ENCODE results near the gene PGLYRP4.
A peak's percentile ranks its signal among the peaks of the same experiment; 100 is the strongest.
"Not testable (repeated sequence)": the region's sequence is repeated elsewhere in the genome, so short reads cannot be mapped to it uniquely, and the experiment has no call there.

PGLYRP4 gene

DNA sequence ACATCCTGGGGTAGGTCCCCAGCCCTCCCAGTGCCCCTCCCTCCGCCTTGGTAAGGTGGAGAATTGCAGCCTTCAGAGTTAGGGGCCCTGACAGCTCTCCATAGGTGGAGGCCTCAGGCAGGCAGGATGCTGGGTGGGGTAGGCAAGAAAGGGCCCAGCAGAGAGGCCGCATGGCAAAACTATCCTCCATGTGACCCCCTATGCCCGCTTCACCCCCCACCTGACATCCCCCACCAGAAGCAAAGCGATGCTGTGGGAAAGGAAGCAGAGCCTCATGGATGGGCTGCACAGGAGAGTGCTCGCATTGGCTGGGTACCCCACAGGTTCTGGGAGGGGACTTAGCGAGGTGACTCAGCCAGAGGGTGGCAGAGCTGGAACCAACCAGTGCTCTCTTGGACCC, 10.6 kb upstream of the PGLYRP4 start:
- in situ Hi-C loops (cut with MboI; ENCODE audit: low pct_unique_long_range_greater_than_20kb, low sequenced_read_pairs) = no loop called here
- DNase-seq = no peak

DNA sequence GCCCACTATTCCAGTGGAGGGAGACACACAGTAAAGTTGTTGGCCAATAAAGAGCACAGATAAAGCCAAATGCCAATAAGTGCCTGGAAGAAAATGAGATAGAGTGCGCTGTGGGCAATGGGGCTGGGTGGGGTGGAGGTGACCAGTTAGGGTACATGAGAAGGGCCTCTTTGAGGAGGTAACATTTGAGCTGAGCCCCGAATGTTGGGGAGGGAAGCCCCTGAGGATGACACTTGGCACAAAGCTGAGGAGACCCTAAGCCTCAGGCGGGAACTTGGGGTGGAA, 10.0 kb upstream of the PGLYRP4 start:
- in situ Hi-C loops (cut with MboI; ENCODE audit: low pct_unique_long_range_greater_than_20kb, low sequenced_read_pairs) = no loop called here
- no peak for DNase-seq

DNA sequence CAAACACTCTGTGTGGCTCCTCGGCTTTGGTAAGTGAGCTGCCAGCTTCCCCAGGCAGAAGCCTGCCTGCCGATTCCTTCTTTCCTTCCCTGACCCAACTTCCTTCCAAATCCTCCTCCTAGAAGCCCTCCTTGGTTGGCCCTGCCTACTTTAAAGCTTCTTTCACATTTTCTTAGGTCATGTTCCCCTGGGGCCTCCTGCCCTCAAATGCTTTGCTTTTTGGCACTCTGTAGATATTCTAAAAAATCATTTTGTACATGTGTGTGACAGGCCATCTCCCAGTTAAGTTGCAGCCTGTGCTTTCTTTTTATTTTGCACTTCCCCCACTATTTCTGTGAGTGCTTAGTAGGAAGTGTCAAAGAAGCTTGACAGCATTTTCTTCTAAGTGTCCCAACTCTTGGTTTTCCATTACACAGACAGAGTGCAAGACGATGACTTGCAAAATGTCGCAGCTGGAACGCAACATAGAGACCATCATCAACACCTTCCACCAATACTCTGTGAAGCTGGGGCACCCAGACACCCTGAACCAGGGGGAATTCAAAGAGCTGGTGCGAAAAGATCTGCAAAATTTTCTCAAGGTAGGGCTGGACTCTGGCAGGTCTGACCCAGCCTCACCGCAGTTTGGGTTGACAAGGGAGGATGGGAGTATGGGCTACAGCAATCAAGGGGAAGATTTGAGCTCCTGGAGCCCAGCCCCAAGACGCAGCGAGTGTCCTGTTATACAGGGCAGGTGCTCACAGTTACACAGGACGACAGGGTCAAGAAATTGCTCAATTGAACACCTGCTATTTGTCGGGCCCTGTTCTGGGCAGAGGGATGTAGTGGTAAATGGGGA, 9.4 kb upstream of the PGLYRP4 start, which contains the start of gene S100A9:
TSS of gene S100A9 (plus strand) at position 2 of the 838 bp plus-strand sequence. CDS start at position 432, 430 bp downstream.
- no peak for DNase-seq
- in situ Hi-C loops (cut with MboI; ENCODE audit: low pct_unique_long_range_greater_than_20kb, low sequenced_read_pairs) = no loop called here

DNA sequence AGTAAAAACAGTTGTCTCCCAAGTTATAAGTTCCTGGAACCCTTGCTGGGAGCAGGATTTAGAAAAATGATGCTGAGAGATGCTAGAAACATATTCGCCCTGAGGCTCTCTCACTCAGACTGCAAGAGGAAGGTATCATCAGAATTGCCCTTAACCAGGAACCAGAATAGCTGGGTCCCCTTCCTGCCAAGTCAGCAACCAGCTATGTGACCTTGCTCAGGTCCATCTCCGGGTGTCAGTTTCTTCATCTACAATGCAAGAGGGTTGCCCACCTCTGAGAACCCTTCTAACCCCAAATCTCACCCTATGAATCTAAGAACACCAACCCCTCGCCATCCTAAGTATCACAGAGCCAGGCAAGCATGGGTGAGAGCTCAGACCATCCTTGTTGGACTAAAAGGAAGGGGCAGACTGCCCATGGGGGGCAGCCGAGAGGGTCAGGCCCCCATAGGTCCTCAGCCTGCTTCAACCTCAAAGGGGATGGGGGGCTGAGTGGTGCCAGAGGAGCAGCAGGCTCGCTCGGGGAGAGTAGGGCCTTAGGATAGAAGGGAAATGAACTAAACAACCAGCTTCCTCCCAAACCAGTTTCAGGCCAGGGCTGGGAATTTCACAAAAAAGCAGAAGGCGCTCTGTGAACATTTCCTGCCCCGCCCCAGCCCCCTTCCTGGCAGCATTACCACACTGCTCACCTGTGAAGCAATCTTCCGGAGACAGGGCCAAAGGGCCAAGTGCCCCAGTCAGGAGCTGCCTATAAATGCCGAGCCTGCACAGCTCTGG, 8.6 kb upstream of the PGLYRP4 start:
- peak; percentile 33 for DNase-seq
- in situ Hi-C loops (cut with MboI; ENCODE audit: low pct_unique_long_range_greater_than_20kb, low sequenced_read_pairs) = no loop called here

DNA sequence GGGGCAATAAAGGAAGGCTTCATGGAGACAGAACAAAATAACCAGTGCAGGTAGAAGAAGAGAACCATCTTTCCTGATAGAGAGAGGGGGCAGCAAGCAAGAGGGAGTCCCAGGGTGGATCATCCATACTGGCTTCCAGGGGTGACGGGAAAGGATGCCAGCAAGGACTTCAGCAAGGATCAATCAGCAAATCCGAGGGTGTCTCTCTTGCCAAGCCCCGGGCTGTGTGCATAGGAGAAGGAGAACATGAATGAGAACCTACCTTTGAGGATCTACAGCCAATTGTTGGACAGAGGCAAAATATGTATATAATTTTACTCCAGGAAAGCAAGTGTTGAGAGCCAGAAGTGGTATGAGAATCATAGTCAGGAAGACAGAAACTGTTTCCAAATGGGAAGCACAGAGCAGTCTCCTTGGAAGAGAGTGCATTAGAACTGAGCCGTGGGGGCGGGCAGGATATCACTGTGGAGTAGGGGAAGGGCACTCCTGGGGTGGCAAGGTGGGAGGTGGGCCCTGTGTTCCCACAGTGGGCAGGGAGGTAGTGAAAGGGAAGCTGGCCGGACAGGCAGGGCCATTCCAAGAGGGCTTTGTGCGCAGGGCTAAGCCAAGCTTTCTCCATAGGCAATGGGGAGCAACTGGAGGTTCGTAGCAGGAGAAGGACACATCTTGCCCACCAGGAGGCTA, 7.9 kb upstream of the PGLYRP4 start:
- no peak for DNase-seq
- in situ Hi-C loops (cut with MboI; ENCODE audit: low pct_unique_long_range_greater_than_20kb, low sequenced_read_pairs) = no loop called here

DNA sequence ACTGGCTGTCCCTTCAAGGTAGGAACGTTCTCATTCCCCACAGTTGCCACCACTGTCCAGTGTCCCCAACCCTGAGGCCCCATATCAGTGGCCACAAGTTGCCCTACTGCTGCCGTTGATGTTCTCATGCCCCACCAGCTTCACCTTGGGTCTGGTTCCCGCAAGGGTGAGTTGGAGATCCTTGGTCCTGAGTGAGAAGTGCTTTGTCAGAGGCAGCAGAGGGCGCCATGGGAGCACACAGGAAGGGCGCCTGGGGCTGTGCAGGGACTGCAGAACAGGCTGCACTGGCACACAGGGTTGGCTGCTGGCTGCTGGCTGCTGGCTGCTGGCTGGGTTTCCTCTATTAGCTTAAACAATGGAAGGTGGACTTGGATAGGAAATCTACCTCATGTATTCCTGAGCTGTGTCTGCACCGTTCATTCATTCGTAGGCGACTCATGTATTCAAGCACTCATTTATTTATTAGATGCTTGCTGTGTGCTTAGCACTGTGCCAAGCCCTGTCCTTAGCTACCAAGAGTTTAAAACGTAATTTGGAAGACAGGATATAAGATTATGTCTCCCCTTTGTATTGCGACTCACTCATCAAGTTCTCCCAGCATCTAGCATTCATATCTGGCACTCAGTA, 6.9 kb upstream of the PGLYRP4 start:
- peak; percentile 65 for DNase-seq
- in situ Hi-C loops (cut with MboI; ENCODE audit: low pct_unique_long_range_greater_than_20kb, low sequenced_read_pairs) = no loop called here

DNA sequence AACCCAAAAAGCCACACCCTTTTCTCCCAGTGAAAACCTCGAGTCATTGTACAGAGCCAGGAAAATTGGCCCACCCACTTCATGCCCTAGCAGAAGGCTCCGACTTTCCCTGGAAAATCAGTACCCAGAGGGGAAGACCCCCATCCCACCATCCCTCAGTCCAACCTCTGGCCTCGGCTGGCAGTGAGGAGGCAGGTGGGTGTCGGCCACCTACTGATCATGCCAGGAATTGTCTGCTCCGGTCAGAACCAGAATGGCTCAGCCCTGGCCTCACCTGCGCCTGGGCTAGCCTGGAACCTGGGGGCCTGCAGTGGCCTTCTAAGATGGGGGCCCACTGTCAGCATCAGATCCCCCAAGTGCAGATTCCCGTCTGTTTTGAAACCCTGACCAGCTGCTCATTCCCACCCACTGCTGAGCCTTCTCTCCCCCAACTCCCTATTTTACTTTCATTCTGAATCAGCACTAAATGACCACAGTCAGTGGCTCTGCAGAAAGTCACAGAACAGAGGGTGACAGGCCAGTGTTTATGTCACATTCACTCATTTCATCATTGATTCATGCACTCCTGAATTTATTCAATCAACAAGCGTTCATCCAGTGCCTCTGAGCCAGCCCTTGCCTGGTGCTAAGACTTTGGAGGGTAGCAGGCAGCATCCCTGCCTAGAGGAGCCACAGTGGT, 6.0 kb upstream of the PGLYRP4 start:
- in situ Hi-C loops (cut with MboI; ENCODE audit: low pct_unique_long_range_greater_than_20kb, low sequenced_read_pairs) = no loop called here
- no peak for DNase-seq

DNA sequence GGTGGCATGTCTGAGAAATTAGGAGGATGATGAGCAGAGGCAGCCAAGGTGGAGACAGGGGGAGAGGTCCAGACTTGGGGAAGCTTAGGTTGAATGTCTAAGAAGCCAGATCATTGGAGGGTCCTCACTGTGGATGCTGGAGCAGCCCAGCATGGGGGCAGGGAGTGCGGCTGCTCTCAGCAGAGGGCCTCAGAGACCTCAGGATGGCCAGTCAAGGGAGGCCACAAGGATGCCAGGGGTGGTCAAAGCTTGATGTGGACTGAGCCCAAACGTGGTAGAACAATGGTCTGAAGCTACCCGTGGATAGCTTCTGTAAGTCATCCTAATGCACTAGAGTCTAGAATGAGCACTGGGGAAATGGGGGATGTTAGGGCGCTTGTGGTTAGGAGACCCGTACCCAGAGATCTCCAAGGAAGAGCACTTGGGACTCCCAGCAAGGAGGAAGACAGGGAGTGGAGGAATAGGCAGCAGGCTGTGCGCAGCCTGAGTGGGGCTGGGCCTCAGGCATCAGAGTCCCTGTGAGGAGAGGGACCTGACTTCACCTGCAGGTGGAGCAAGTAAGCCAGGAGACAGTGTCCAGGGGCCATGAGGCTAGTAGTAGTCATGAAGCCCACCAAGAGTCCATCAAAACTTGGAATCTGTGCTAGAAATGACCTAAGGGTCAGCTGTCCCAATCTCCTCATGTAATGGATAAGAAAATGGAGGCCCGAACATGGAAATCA, 4.7 kb upstream of the PGLYRP4 start:
- in situ Hi-C loops (cut with MboI; ENCODE audit: low pct_unique_long_range_greater_than_20kb, low sequenced_read_pairs) = no loop called here
- DNase-seq = no peak

DNA sequence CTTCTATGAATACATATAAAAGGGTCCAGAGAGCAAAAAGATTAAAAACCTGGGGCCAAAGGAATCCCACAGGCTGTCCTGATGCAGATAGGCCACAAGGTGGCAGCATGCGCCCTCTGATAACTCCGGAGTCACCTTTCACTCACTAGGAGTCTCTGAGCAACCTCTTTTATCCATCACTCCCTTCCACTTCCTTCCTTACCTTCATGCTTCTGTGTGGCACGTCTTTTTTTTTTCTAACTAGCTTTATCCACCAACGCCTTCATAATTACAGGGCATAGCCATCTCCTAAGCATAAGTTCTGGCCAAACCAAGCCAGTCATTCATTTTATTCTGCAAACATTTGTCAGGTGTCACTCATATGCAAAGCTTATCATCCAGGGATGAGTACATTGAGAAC, 3.9 kb upstream of the PGLYRP4 start:
- DNase-seq = peak; percentile 77
- in situ Hi-C loops (cut with MboI; ENCODE audit: low pct_unique_long_range_greater_than_20kb, low sequenced_read_pairs) = no loop called here

DNA sequence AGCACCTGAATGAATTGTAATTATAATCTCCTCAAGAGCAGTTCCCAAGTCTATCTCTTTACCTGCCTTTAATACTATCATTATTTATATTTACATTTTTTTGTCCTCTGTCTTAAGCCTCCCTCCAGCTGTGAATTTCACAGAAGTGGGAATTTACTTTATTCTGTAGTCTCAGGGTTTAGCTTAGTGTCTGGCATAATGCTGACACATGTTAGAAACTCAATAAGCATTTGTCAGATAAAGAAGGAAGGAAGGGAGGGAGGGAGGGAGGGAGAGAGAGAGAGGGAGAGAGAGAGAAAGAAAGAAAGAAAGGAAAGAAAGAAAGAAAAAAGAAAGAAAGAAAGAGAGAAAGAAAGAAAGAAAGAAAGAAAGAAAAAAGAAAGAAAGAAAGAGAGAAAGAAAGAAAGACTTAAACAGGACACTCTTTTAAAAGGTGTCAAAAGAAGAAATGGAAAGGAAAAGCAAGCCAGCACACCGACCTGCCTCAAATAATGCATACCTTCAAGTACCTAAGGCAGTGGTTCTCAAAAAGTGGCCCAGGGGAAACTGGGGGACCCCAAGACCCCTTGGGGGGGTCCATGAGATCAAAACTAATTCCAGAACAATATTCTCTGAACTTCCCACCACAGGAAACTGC, 1.8 kb upstream of the PGLYRP4 start:
- no peak for DNase-seq
- in situ Hi-C loops (cut with MboI; ENCODE audit: low pct_unique_long_range_greater_than_20kb, low sequenced_read_pairs) = no loop called here

DNA sequence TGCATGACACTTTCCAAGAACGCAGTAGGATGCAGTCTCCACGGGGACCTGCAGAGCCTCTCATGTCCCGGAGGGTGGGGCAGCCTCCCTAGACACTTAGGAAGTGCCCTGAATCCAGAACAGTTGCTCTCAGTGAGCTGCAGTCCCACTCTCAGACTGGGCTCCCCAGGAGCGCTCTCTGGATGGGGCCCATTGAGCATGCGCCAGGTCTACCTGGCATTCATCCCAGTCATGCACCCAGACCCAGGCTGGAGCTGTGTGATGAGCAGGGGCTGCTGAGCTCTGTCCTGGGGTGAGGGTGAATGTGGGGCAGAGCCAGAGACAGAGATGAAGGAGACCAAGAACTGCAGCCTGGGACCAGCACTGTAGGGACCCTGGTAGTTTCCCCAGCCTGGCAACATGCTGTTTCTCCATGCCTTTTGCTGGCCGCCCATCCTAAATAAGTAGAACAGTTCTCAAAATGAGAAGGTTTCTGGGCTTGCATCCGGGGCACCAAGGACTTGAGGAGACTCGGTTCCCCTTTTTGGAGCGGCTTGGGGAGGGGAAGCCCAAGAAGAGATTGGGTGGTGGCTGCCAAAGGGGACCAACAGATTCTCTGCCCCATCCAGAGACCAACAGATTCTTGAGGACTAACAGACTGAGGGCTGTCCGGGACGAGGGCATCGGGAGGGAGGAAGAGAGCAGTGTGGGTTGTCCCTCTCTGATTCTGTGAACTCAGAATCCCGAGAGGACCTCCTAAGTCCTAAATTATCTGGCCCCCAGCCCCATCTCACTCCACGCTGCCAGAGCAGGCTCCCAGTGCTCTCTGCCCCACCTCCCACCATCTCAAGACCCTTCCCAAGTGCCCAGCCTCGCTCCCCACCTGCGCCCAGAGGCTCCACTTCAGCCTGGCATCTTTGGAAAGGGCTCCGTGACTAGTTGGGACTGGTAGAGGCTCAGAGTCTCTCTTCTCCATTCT, 1.0 kb upstream of the PGLYRP4 start:
- in situ Hi-C loops (cut with MboI; ENCODE audit: low pct_unique_long_range_greater_than_20kb, low sequenced_read_pairs) = no loop called here
- no peak for DNase-seq

DNA sequence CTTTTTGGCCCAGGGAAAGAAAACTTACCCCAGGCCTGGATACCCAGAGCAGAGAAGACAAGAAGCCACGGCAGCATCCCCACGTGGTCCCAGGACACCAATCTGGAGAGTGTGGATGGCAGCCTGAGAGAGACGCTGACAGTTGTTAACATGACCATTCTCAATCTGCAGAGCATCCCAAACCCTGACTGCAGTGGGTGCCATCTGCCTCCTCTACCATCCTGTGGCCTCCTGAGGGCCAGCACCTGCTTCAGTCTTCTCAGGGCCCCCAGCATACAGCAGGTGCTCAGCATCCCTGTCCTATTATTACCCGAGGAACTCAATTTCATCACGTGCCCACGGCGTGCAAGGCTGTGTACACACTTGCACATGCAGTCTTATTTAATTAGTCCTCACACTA, 785 bp downstream of the PGLYRP4 start:
- DNase-seq = no peak
- in situ Hi-C loops (cut with MboI; ENCODE audit: low pct_unique_long_range_greater_than_20kb, low sequenced_read_pairs) = no loop called here

DNA sequence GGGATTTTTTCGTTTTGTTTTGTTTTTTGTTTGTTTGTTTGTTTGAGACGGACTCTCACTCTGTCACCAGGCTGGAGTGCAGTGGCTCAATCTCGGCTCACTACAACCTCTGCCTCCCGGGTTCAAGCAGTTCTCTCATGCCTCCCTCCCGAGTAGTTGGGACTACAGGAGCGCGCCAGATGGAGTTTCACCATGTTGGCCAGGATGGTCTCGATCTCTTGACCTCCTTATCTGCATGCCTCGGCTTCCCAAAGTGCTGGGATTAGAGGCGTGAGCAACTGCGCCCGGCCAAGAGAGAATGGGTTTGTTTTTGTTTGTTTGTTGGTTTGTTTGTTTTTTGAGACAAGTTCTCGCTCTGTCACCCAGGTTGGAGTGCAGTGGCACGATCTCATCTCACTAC, 1.6 kb downstream of the PGLYRP4 start:
- DNase-seq; in situ Hi-C loops (cut with MboI; ENCODE audit: low pct_unique_long_range_greater_than_20kb, low sequenced_read_pairs): not testable (repeated sequence)

DNA sequence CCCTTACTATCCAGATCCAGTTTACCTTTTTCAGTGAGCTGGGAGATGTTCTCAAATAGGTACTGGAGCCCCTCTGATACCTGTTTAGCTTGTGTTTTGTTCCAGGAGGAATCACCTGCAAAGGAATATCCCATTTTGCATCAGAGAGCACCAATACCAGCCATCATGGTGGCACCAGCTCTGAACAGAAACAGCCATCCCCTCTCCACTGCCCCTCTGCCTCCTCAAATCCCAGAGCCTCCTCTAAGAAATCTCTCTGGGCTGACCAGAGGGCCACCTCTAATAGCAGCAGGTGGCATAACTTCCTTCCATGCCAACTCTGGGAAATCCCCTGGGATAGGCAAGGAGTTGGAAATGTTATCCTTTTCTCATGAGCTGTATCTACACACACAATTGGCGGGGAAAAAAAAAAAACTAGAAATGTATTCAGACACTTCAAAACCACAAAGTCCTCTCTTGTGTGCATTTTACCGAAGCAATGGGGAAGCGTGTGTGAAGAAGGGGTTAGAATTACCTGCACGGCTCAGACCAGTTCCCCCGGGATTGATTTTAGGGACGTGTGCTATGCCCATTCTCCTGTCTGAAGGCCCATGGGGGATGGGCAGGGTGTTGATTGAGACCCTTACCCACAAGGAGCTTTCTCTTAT, 2.4 kb downstream of the PGLYRP4 start:
- DNase-seq = no peak
- in situ Hi-C loops (cut with MboI; ENCODE audit: low pct_unique_long_range_greater_than_20kb, low sequenced_read_pairs) = no loop called here

DNA sequence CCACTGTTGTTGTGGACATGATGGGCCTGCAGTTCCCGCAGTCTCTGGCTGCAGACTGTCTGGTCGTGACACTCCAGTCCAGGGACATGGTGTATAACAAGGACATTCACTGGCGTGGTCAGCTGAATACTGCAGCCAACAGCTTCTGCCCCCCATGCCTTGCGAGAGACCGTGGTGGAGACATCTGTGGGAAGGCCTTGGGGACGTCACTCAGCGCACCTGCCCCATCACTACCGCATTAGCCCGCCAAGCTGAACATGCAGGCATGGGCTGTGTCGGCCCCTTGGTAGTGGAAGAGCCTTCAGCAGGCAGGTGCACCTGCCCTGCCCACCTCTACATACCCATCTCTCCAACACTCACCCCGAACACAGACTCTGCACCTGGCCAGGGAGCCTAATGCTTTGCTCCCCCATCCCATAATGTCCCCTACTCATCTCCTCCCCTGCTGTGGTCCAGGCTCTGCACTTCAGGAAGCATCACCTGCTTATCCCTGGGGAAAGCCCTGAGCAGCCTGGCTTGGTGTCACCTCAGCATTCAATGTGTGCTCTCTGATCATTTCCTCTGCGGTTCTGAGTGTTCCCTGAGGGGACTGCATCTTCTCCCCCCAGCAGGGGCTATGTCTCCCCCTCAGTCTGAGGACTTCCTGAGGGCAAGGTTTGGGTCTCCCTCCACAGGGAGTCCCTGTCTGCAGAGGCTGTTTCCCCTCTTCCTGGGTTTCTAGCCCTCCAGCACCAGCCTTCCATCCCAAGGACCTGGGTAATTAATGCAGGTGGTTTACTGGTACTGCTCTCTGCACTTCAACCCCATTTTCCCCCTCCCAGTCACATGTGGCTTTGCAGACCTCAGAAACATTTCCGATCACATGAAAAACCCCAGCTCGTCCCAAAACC, 3.2 kb downstream of the PGLYRP4 start:
- in situ Hi-C loops (cut with MboI; ENCODE audit: low pct_unique_long_range_greater_than_20kb, low sequenced_read_pairs) = no loop called here
- DNase-seq = no peak

DNA sequence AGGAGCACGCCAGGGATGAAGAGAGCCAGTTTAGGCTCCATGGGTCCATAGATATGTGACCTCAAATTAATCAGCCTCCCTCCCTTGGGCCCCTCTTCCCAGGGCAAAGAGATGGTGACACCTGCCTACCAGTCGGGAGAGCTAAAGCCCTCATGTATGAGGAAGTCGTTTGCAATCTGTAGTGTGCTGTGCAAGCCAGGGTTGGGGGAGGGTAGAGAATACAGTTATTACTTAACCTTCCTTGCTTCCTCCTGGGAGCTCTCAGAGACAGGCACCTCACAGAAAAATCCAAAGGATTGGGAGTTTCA, 4.0 kb downstream of the PGLYRP4 start:
- in situ Hi-C loops (cut with MboI; ENCODE audit: low pct_unique_long_range_greater_than_20kb, low sequenced_read_pairs) = no loop called here
- DNase-seq = peak; percentile 72

All from KBM-7 (cell line).